CD4-positive, alpha-beta T cell treated with Interleukin-6 at 100 ng/mL for 8 hours (primary cell): ENCODE data around the gene WNK2.

Source experiments
- DNase-seq: peaks from one replicate; pipeline ENCODE4 v3.0.0-alpha.2; 2020; ENCODE audit warnings: mixed read lengths, low spot score

The WNK2 gene

GRCh38 chr9:93266521-93267001 lies 82.6 kb downstream of the WNK2 start:
- no peak for DNase-seq

- DNase-seq, result no peak
Observed at GRCh38 chr9:93267091-93267541, 83.2 kb downstream of the WNK2 start.

- DNase-seq, result no peak
Observed at GRCh38 chr9:93267681-93268505, 84.0 kb downstream of the WNK2 start.

- peak; percentile 45 for DNase-seq
Observed at GRCh38 chr9:93268551-93269314, 84.8 kb downstream of the WNK2 start.

GRCh38 chr9:93270976-93271375 lies 87.0 kb downstream of the WNK2 start:
- DNase-seq, result no peak

- no peak for DNase-seq
Observed at GRCh38 chr9:93276973-93277372, 93.0 kb downstream of the WNK2 start.

GRCh38 chr9:93278144-93278543 lies 94.2 kb downstream of the WNK2 start:
- no peak for DNase-seq

- no peak for DNase-seq
Observed at GRCh38 chr9:93280661-93281259, 96.8 kb downstream of the WNK2 start.

GRCh38 chr9:93286252-93287188 lies 102.6 kb downstream of the WNK2 start:
- DNase-seq, result no peak

- DNase-seq, result no peak
Observed at GRCh38 chr9:93287189-93287552, 103.2 kb downstream of the WNK2 start.

GRCh38 chr9:93287593-93287992 lies 103.7 kb downstream of the WNK2 start:
- no peak for DNase-seq

GRCh38 chr9:93288341-93288740 lies 104.4 kb downstream of the WNK2 start:
- no peak for DNase-seq

GRCh38 chr9:93288891-93289883 lies 105.2 kb downstream of the WNK2 start:
- DNase-seq, result no peak

- DNase-seq, result no peak
Observed at GRCh38 chr9:93290495-93291434, 106.8 kb downstream of the WNK2 start.

- no peak for DNase-seq
Observed at GRCh38 chr9:93291536-93292287, 107.8 kb downstream of the WNK2 start.

GRCh38 chr9:93292288-93292615 lies 108.3 kb downstream of the WNK2 start:
- DNase-seq, result no peak

- DNase-seq, result no peak
Observed at GRCh38 chr9:93292664-93293328, 108.9 kb downstream of the WNK2 start.

GRCh38 chr9:93294011-93294410 lies 110.1 kb downstream of the WNK2 start:
- DNase-seq, result no peak
